ENCODE measurements around the gene HTRA2.

The HTRA2 gene

GRCh38 chr2:74493546-74493945 lies 36.2 kb upstream of the HTRA2 start:
- Histone ChIP-seq H3K36me3 (ENCODE audit: control insufficient read depth, insufficient read depth, low read length) (peaks cover 45% of the 10 kb centered on the region), H3K9me3 (ENCODE audit: control insufficient read depth, insufficient read depth, low read length) (no peaks in the 10 kb centered on the region), H3K4me3 (ENCODE audit: low read depth, low read length) (no peak overlapping the region), H3K9ac (ENCODE audit: low read depth, low read length) (no peak overlapping the region), H3K4me1 (ENCODE audit: control insufficient read depth, insufficient read depth, low read length) (peaks cover 4% of the 10 kb centered on the region; the same call in 1 of the 2 replicates), H3K27ac (ENCODE audit: low read depth, low read length) (no peak overlapping the region), H3K27me3 (ENCODE audit: control insufficient read depth, insufficient read depth, low read length) (peaks cover 35% of the 10 kb centered on the region)

DNA sequence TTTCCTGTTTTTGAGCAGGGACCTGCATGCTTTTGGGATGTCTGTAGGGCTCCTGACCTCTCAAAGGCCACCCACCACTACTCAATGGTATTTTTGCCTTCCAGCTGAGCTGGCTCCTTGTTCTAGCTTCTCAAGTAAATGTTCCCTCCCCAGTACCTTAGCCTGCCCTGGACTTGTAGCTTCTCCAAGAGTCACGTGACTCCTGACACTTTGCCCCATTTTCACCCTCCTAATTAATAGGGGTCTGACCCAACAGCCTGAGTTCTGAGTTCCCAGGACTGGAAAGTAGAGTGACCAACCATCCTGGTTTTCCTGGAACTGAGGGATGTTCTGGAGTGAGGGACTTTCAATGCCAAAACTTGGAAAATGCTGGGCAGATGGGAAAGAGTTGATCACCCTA lies 34.3 kb upstream of the HTRA2 start:
- Histone ChIP-seq H3K9me3 (ENCODE audit: control insufficient read depth, insufficient read depth, low read length) (no peaks in the 10 kb centered on the region), H3K4me1 (ENCODE audit: control insufficient read depth, insufficient read depth, low read length) (peaks cover 10% of the 10 kb centered on the region; the same call in 1 of the 2 replicates), H3K27me3 (ENCODE audit: control insufficient read depth, insufficient read depth, low read length) (peaks cover 54% of the 10 kb centered on the region), H3K27ac (ENCODE audit: low read depth, low read length) (no peak overlapping the region), H3K4me3 (ENCODE audit: low read depth, low read length) (no peak overlapping the region), H3K36me3 (ENCODE audit: control insufficient read depth, insufficient read depth, low read length) (peaks cover 39% of the 10 kb centered on the region), H3K9ac (ENCODE audit: low read depth, low read length) (no peak overlapping the region)

- H3K36me3 ChIP-seq (ENCODE audit: control insufficient read depth, insufficient read depth, low read length), result peaks cover 22% of the 10 kb centered on the region
- H3K4me3 ChIP-seq (ENCODE audit: low read depth, low read length), result peak overlapping the region; percentile 57
- H3K9ac ChIP-seq (ENCODE audit: low read depth, low read length), result no peak overlapping the region
- peaks cover 11% of the 10 kb centered on the region; the same call in 1 of the 2 replicates for H3K4me1 ChIP-seq (ENCODE audit: control insufficient read depth, insufficient read depth, low read length)
- no peaks in the 10 kb centered on the region for H3K9me3 ChIP-seq (ENCODE audit: control insufficient read depth, insufficient read depth, low read length)
- H3K27ac ChIP-seq (ENCODE audit: low read depth, low read length), result no peak overlapping the region
- peaks cover 71% of the 10 kb centered on the region for H3K27me3 ChIP-seq (ENCODE audit: control insufficient read depth, insufficient read depth, low read length)
Observed at GRCh38 chr2:74496997-74497776, 32.5 kb upstream of the HTRA2 start.

- Histone ChIP-seq H3K27me3 (ENCODE audit: control insufficient read depth, insufficient read depth, low read length) (peaks cover 79% of the 10 kb centered on the region), H3K4me1 (ENCODE audit: control insufficient read depth, insufficient read depth, low read length) (peaks cover 11% of the 10 kb centered on the region; the same call in 1 of the 2 replicates), H3K9me3 (ENCODE audit: control insufficient read depth, insufficient read depth, low read length) (no peaks in the 10 kb centered on the region), H3K4me3 (ENCODE audit: low read depth, low read length) (peak overlapping the region; percentile 57), H3K9ac (ENCODE audit: low read depth, low read length) (no peak overlapping the region), H3K27ac (ENCODE audit: low read depth, low read length) (no peak overlapping the region), H3K36me3 (ENCODE audit: control insufficient read depth, insufficient read depth, low read length) (peaks cover 15% of the 10 kb centered on the region; the same call in 1 of the 2 replicates)
Observed at GRCh38 chr2:74497777-74498499, 31.8 kb upstream of the HTRA2 start.

GRCh38 chr2:74498500-74499266 lies 31.1 kb upstream of the HTRA2 start:
- Histone ChIP-seq H3K27ac (ENCODE audit: low read depth, low read length) (no peak overlapping the region), H3K4me1 (ENCODE audit: control insufficient read depth, insufficient read depth, low read length) (peaks cover 11% of the 10 kb centered on the region; the same call in 1 of the 2 replicates), H3K27me3 (ENCODE audit: control insufficient read depth, insufficient read depth, low read length) (peaks cover 86% of the 10 kb centered on the region)

GRCh38 chr2:74499267-74499939 lies 30.3 kb upstream of the HTRA2 start, which contains the start of gene LBX2:
Gene LBX2, minus strand, starts transcription at chr2:74499603. Its CDS starts 66 bp downstream, at chr2:74499537.
- no peaks in the 10 kb centered on the region for H3K9me3 ChIP-seq (ENCODE audit: control insufficient read depth, insufficient read depth, low read length)
- peak within 1 kb of the TSS; percentile 57 for H3K4me3 ChIP-seq (ENCODE audit: low read depth, low read length)
- peaks cover under 1% of the 10 kb centered on the region; the same call in 1 of the 2 replicates for H3K36me3 ChIP-seq (ENCODE audit: control insufficient read depth, insufficient read depth, low read length)
- peaks cover 93% of the 10 kb centered on the region for H3K27me3 ChIP-seq (ENCODE audit: control insufficient read depth, insufficient read depth, low read length)
- no peak within 1 kb of the TSS for H3K9ac ChIP-seq (ENCODE audit: low read depth, low read length)
- peaks cover 11% of the 10 kb centered on the region; the same call in 1 of the 2 replicates for H3K4me1 ChIP-seq (ENCODE audit: control insufficient read depth, insufficient read depth, low read length)
- no peak within 1 kb of the TSS for H3K27ac ChIP-seq (ENCODE audit: low read depth, low read length)

More at GRCh38 chr2:74498500-74499266, 31.1 kb upstream of the HTRA2 start:
- peaks cover 7% of the 10 kb centered on the region; the same call in 1 of the 2 replicates for H3K36me3 ChIP-seq (ENCODE audit: control insufficient read depth, insufficient read depth, low read length)
- H3K9me3 ChIP-seq (ENCODE audit: control insufficient read depth, insufficient read depth, low read length), result no peaks in the 10 kb centered on the region
- H3K4me3 ChIP-seq (ENCODE audit: low read depth, low read length), result peak overlapping the region; percentile 57
- no peak overlapping the region for H3K9ac ChIP-seq (ENCODE audit: low read depth, low read length)

DNA sequence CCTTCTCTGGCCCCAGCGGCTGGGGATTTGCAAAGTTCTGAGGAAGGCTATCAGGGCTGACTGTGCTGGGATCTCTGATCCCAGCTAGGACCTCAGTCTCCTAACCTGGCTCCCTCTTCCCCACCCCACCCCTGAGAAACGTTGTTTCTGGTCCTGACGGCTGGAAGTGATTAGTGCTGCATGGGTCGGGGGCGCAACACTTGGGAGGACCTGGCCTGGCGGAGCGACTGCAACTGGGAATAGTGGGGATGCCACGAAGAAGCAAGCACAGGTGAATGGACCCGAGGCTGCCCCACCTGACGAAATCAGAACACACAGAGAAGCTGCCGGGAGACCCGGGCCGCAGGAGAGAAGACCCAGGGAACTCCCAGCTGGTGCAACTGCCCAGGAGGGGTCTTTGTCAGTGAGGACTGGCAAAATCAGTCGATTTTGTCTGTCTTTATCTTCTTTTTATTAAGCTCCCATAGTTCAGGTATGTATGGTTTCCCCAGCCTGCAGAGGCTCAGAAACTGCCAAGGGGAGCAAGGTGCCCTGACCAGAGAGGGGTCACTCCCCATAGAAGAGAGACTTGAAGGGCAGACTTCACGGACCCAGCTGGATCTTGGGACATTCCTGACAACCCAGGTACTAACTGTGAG lies 29.7 kb upstream of the HTRA2 start:
- Histone ChIP-seq H3K9me3 (ENCODE audit: control insufficient read depth, insufficient read depth, low read length) (no peaks in the 10 kb centered on the region), H3K9ac (ENCODE audit: low read depth, low read length) (no peak overlapping the region), H3K36me3 (ENCODE audit: control insufficient read depth, insufficient read depth, low read length) (peaks cover 3% of the 10 kb centered on the region; the same call in 1 of the 2 replicates), H3K27ac (ENCODE audit: low read depth, low read length) (no peak overlapping the region), H3K4me3 (ENCODE audit: low read depth, low read length) (peak overlapping the region; percentile 57), H3K27me3 (ENCODE audit: control insufficient read depth, insufficient read depth, low read length) (peaks cover 100% of the 10 kb centered on the region), H3K4me1 (ENCODE audit: control insufficient read depth, insufficient read depth, low read length) (peaks cover 11% of the 10 kb centered on the region; the same call in 1 of the 2 replicates)

GRCh38 chr2:74500578-74500946 lies 29.2 kb upstream of the HTRA2 start:
- Histone ChIP-seq H3K4me1 (ENCODE audit: control insufficient read depth, insufficient read depth, low read length) (peaks cover 11% of the 10 kb centered on the region; the same call in 1 of the 2 replicates), H3K27me3 (ENCODE audit: control insufficient read depth, insufficient read depth, low read length) (peaks cover 100% of the 10 kb centered on the region), H3K36me3 (ENCODE audit: control insufficient read depth, insufficient read depth, low read length) (peaks cover 9% of the 10 kb centered on the region; the same call in 1 of the 2 replicates), H3K4me3 (ENCODE audit: low read depth, low read length) (no peak overlapping the region), H3K27ac (ENCODE audit: low read depth, low read length) (no peak overlapping the region), H3K9me3 (ENCODE audit: control insufficient read depth, insufficient read depth, low read length) (no peaks in the 10 kb centered on the region), H3K9ac (ENCODE audit: low read depth, low read length) (no peak overlapping the region)

GRCh38 chr2:74501335-74502071 lies 28.2 kb upstream of the HTRA2 start:
- peaks cover 93% of the 10 kb centered on the region for H3K27me3 ChIP-seq (ENCODE audit: control insufficient read depth, insufficient read depth, low read length)
- H3K9me3 ChIP-seq (ENCODE audit: control insufficient read depth, insufficient read depth, low read length), result no peaks in the 10 kb centered on the region
- no peak overlapping the region; the same call in 1 of the 2 replicates for H3K4me3 ChIP-seq (ENCODE audit: low read depth, low read length)
- no peak overlapping the region for H3K9ac ChIP-seq (ENCODE audit: low read depth, low read length)
- peaks cover 11% of the 10 kb centered on the region; the same call in 1 of the 2 replicates for H3K4me1 ChIP-seq (ENCODE audit: control insufficient read depth, insufficient read depth, low read length)
- H3K27ac ChIP-seq (ENCODE audit: low read depth, low read length), result no peak overlapping the region
- peaks cover 10% of the 10 kb centered on the region; the same call in 1 of the 2 replicates for H3K36me3 ChIP-seq (ENCODE audit: control insufficient read depth, insufficient read depth, low read length)

Measured in HUES48 (cell line).